AG09309 (cell line): ENCODE measurements around the gene ADAMTS8.

ENCODE experiments used
- DNase-seq: peaks from one replicate; pipeline ENCODE4 v3.0.0-alpha.2; 2010; ENCODE audit warnings: low read depth
- H3K4me3 ChIP-seq: 2 replicates; pipeline ENCODE4 v1.5.1; 2011; ENCODE audit warnings: mild to moderate bottlenecking, low read depth, low read length, moderate library complexity; ENCODE audit not compliant: control insufficient read depth
- TF ChIP-seq, protein P1 (sequence below): IDR thresholded peaks from 2 replicates; pipeline ENCODE4 v1.5.1; 2011; ENCODE audit warnings: mild to moderate bottlenecking, low read depth, low read length, inconsistent platforms; ENCODE audit not compliant: insufficient read depth, control insufficient read depth; ENCODE audit errors: missing control alignments

The ADAMTS8 gene

DNA sequence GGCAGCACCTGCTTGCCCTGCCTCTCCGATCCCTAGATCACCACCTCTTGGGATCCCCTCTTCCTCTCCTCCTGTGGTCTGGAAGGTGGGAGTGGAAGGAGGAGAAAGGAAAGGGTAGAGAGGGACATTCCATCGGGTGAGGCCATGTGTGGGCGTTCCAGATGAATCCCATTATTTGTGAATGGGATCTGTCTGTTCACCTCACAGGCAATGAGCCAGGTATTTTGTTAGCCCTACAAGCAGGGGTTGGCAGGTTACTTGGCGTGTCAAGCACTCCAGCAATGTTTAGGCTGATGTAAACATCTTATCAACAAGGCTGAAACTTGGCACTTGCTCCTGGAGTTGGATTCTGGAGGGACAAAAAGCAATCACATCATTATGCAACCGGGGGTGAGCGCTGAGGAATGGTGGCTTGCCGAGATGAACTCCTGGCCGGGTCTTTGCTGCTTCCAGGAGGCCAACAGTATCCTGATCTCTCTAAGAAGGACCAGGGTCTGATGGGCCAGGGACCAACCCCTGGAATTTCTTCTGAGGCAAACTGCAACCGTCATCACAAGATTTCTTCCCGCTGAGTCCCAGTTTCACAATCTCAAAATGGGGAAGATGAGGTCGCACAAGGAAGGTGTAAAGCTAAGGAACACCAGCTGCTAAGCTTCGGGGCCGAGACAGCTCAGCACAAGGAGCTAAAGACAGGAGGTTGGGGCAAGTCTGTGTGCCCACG lies 7.8 kb downstream of the ADAMTS8 start:
- no peak for DNase-seq
- TF ChIP-seq, protein P1, sequence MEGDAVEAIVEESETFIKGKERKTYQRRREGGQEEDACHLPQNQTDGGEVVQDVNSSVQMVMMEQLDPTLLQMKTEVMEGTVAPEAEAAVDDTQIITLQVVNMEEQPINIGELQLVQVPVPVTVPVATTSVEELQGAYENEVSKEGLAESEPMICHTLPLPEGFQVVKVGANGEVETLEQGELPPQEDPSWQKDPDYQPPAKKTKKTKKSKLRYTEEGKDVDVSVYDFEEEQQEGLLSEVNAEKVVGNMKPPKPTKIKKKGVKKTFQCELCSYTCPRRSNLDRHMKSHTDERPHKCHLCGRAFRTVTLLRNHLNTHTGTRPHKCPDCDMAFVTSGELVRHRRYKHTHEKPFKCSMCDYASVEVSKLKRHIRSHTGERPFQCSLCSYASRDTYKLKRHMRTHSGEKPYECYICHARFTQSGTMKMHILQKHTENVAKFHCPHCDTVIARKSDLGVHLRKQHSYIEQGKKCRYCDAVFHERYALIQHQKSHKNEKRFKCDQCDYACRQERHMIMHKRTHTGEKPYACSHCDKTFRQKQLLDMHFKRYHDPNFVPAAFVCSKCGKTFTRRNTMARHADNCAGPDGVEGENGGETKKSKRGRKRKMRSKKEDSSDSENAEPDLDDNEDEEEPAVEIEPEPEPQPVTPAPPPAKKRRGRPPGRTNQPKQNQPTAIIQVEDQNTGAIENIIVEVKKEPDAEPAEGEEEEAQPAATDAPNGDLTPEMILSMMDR = no peak
- H3K4me3 ChIP-seq = no peak overlapping the region

DNA sequence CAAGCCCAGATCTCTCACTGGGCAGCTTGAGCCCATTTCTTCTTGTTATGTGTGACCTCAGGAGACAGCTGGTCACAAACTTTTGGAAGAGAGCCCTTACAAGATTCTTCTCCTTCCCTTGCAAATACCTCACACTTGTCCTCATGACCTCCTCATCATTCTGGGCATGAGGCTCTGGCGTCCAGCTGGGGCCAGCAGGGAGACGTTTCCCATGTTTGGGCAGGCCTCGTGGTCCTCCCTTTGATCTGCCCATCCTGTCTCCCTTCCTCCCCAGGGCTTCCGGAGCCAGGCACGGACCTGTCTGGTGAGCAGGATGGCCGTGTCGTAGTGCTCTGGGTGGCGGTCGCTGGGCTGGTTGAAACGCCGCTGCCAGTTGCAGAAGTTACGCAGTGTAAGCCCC lies 9.7 kb downstream of the ADAMTS8 start:
- DNase-seq = no peak
- TF ChIP-seq, protein P1 = no peak
- H3K4me3 ChIP-seq = no peak overlapping the region

DNA sequence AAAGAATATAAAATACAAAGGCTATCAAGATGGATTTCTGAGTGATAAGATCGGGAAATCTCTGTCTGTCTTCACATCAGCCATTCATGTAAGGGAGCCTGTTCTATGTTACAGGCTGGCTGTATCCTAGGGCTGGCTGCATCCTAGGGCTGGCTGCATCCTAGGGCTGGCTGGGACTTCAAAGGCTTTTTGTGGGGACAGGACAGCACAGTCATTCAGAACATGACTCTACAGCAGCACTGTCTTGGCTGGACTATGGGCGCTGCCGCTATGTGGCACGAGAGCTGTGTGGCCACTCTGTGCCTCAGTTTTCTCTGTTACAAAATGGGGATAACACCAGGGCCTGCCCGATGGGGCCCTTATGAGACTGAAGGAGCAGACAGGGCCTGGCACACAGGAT lies 10.2 kb downstream of the ADAMTS8 start:
- TF ChIP-seq, protein P1 = no peak
- no peak for DNase-seq
- H3K4me3 ChIP-seq = no peak overlapping the region

DNA sequence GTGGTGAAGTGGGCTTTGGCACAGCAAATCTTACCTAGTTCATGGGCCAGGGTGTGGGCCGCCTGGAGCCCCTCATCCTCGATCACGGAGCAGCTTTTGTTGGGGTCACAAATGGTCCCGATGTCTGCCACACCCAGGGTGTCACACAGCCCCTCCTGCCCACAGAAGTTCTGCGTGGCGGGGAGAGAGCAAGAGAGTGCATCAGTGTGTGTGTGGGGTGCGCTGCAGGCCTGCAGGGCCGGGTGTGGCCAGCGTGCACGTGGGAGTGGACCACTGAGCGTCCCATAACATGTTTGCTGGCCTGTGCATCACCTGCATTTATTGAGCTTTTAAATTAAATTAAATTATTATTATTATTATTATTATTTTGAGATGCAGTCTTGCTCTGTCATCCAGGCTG lies 11.5 kb downstream of the ADAMTS8 start:
- TF ChIP-seq, protein P1 = no peak
- no peak for DNase-seq
- no peak overlapping the region for H3K4me3 ChIP-seq

DNA sequence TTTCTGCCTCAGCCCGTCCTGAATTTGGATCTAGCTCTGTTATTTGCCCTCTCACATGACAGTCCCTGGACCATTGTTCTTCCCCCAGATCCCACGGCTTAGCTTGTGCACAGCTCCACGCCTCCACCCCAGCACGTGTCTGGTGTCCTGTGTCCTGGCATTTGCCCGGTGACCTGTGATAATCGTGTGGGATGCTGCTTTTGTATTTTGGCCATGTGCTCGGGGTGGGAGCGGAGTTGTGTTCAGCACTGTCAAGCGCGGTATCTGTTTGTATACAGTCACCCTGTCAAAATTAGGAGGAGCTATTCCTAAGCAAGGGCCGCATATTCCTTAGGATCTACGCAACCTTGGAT lies 11.9 kb downstream of the ADAMTS8 start:
- TF ChIP-seq, protein P1 = no peak

DNA sequence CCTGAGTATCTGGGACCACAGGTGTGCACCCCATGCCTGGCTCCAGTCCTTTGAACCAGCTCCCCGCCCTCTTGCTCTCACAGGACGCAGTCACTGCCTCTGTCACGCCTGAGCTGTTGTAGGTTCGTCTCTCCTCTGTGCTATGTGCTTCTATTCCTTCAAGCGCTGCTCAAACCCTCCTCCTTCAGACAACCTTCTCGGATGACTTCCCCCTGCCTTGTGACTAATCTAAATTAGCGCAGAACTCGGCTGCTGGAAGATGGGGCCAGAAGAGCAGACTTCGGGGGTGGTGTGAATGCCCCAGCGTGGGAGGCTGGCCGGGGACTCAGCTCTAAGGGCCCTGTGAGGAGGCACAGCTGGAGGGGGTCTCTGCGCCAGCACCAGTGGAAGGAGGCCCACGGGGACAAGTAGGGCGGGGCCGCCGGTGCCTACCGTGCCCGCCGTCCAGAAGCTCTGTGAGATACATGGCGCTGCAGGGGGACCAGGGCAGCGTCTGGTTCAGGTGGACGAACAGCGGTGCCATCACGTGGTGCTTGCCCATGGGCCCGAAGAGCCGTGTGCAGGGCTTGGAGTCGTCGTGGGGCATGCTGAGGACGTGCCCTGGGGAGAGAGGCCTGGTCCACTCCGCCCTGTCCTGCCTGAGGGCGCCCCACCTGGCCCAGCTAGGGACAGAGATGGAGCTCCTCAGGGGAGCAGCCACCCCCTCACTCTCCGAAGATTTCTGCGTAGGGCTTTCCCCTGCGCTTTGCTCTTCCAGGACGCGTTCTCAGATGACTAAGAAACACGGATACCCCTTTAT lies 12.5 kb downstream of the ADAMTS8 start:
- no peak overlapping the region for H3K4me3 ChIP-seq
- DNase-seq = no peak
- TF ChIP-seq, protein P1 = no peak

More for the DNA sequence above, 11.9 kb downstream of the ADAMTS8 start:
- DNase-seq = no peak
- no peak overlapping the region for H3K4me3 ChIP-seq
